Osteoblast (primary cell): ENCODE data around the gene ZNF793. TPM values are rescaled to one million over a fixed set of nuclear protein-coding genes. Genes with fewer than 3 reads are reported as not detected.

Experiments used
- DNase-seq: peaks from one replicate; pipeline ENCODE4 v3.0.0; 2011; ENCODE audit warnings: low spot score, mixed read lengths; ENCODE audit not compliant: insufficient read length; ENCODE audit errors: missing footprints
- H2AFZ ChIP-seq: 2 replicates; pipeline ENCODE4 v1.6.0; 2011; ENCODE audit warnings: mild to moderate bottlenecking, low read length
- H3K27ac ChIP-seq: 2 replicates; pipeline ENCODE4 v1.5.1; 2011; ENCODE audit warnings: mild to moderate bottlenecking, low read depth, low read length, moderate library complexity
- H3K27me3 ChIP-seq: 2 replicates; pipeline ENCODE4 v1.6.0; 2012; ENCODE audit warnings: mild to moderate bottlenecking, control low read depth, inconsistent platforms, low read length, moderate library complexity; ENCODE audit not compliant: insufficient read depth
- H3K36me3 ChIP-seq: 2 replicates; pipeline ENCODE4 v1.5.1; 2011; ENCODE audit warnings: mild to moderate bottlenecking, low read length, control low read depth, moderate library complexity; ENCODE audit not compliant: insufficient read depth
- H3K4me1 ChIP-seq: 2 replicates; pipeline ENCODE4 v1.5.1; 2011; ENCODE audit warnings: mild to moderate bottlenecking, low read length, control low read depth, moderate library complexity; ENCODE audit not compliant: insufficient read depth
- H3K4me2 ChIP-seq: 2 replicates; pipeline ENCODE4 v1.6.0; 2011; ENCODE audit warnings: mild to moderate bottlenecking, low read length; ENCODE audit not compliant: insufficient read depth
- H3K4me3 ChIP-seq: fragments of 200-600 bp; sonication (generic); 3 replicates; pipeline ENCODE4 v1.5.1; 2012; ENCODE audit warnings: mild to moderate bottlenecking, low read length, inconsistent platforms; ENCODE audit not compliant: insufficient read depth
- H3K79me2 ChIP-seq: 2 replicates; pipeline ENCODE4 v1.6.0; 2012; ENCODE audit warnings: mild to moderate bottlenecking, low read length, control low read depth, inconsistent platforms; ENCODE audit not compliant: insufficient read depth
- H3K9me3 ChIP-seq: 2 replicates; pipeline ENCODE4 v1.5.1; 2011; ENCODE audit warnings: low read depth, low read length, control low read depth
- H4K20me1 ChIP-seq: 2 replicates; pipeline ENCODE4 v1.6.0; 2012; ENCODE audit warnings: mild to moderate bottlenecking, low read length, control low read depth; ENCODE audit not compliant: insufficient read depth
- total RNA-seq: library from RNA; depleted of rRNA; stranded (reverse); fragments of >200 nt; gene quantifications from 2 replicates; pipeline ENCODE4 v1.2.3, GENCODE V29; 2012
- TF ChIP-seq, protein P1 (sequence below): IDR thresholded peaks from 2 replicates; pipeline ENCODE4 v1.5.1; 2011; ENCODE audit warnings: mild to moderate bottlenecking, low read depth, low read length, moderate library complexity; ENCODE audit errors: extremely low read depth

The ZNF793 gene
- total RNA-seq, 1 donor = 1.8 TPM

DNA sequence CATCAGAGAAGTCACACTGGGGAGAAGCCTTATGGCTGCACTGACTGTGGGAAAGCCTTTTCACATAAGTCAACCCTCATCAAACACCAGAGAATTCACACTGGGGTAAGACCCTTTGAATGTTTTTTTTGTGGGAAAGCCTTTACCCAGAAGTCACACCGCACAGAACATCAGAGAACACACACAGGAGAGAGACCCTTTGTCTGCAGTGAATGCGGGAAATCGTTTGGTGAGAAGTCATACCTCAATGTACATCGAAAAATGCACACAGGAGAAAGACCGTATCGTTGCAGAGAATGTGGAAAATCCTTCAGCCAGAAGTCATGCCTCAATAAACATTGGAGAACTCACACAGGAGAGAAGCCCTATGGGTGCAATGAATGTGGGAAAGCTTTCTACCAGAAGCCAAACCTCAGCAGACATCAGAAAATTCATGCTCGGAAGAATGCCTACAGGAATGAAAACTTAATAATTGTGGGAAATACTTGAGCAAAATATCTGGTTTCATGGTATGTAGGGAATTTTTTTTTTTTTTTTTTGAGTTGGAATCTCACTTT, 30.7 kb downstream of the ZNF793 start:
- Histone ChIP-seq H2AFZ (no peak overlapping the region), H3K4me3 (no peak overlapping the region), H3K9me3 (peaks cover 18% of the 10 kb centered on the region), H3K4me1 (no peaks in the 10 kb centered on the region), H3K27ac (no peak overlapping the region), H3K79me2 (no peaks in the 10 kb centered on the region), H3K36me3 (peaks cover 11% of the 10 kb centered on the region), H3K27me3 (no peaks in the 10 kb centered on the region), H3K4me2 (no peak overlapping the region), H4K20me1 (no peaks in the 10 kb centered on the region)
- DNase-seq = no peak
- TF ChIP-seq, protein P1, sequence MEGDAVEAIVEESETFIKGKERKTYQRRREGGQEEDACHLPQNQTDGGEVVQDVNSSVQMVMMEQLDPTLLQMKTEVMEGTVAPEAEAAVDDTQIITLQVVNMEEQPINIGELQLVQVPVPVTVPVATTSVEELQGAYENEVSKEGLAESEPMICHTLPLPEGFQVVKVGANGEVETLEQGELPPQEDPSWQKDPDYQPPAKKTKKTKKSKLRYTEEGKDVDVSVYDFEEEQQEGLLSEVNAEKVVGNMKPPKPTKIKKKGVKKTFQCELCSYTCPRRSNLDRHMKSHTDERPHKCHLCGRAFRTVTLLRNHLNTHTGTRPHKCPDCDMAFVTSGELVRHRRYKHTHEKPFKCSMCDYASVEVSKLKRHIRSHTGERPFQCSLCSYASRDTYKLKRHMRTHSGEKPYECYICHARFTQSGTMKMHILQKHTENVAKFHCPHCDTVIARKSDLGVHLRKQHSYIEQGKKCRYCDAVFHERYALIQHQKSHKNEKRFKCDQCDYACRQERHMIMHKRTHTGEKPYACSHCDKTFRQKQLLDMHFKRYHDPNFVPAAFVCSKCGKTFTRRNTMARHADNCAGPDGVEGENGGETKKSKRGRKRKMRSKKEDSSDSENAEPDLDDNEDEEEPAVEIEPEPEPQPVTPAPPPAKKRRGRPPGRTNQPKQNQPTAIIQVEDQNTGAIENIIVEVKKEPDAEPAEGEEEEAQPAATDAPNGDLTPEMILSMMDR = no peak

DNA sequence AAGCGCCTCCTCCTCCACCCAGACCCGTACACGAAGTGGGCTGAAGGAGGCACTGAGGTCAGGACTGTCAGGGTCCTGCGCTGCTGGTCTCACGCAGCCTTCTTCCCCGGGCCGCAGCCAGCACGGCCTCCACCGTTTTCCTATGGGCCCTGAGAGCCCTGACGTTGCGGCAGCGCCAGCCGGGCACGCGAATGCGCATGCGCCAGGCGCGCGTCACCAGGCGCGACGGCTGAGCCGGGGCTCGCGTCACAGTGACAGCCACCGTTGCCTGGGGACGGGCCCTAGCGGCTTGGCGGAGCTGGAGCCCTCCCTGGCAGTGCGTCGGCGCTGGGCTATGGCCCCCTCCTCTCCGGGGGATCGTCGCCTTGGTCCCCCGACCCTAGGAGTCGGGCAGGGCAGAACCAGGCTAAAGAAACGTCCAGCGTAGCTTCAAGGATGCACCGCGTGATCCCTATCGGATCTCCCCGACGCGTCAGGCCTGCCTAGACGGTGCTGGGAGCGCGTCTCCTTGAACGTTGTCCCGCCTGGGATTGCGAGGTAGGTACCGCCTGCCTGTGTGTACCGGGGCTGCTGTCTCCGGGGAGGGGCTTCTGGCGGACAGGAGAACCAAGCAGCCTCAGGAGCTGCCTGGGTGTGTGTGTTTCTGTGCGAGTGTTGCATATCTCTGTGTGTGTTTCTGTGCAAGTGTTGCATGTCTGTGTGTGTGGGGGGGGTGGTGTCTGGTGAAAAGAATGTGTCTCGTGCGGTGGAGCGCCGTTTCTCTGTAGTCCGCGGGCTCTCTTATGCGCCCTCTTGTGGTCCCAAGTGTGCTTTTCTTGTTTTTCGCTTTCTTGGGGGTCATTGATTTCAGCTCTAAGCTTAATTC, 44.6 kb downstream of the ZNF793 start:
- Histone ChIP-seq H4K20me1 (no peaks in the 10 kb centered on the region), H3K27ac (peak overlapping the region; percentile 73), H2AFZ (peak overlapping the region; percentile 88), H3K4me1 (no peaks in the 10 kb centered on the region), H3K27me3 (no peaks in the 10 kb centered on the region), H3K9me3 (peaks cover 30% of the 10 kb centered on the region), H3K4me2 (peak overlapping the region; percentile 74), H3K36me3 (no peaks in the 10 kb centered on the region), H3K4me3 (peak overlapping the region; percentile 79), H3K79me2 (no peaks in the 10 kb centered on the region)
- DNase-seq = peak; percentile 96
- TF ChIP-seq, protein P1 = peak; percentile 37

DNA sequence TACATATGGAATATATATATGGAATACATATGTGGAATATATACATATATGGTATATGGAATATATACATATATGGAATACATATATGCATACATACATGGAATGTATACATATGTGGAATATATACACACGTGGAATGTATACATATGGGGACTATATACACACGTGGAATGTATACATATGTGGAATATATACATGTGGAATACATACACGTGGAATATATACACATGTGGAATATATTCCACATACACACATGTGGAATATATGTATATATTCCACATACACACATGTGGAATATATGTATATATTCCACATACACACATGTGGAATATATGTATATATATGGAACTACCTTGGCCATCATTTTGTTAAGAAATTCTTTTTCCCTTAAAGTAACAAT, 56.8 kb downstream of the ZNF793 start:
- Histone ChIP-seq H2AFZ (no peak overlapping the region), H3K4me1 (no peaks in the 10 kb centered on the region), H3K27ac (no peak overlapping the region), H3K4me2 (no peak overlapping the region), H3K79me2 (no peaks in the 10 kb centered on the region), H3K9me3 (peaks cover 54% of the 10 kb centered on the region), H3K4me3 (no peak overlapping the region), H4K20me1 (no peaks in the 10 kb centered on the region), H3K27me3 (no peaks in the 10 kb centered on the region), H3K36me3 (no peaks in the 10 kb centered on the region)
- no peak for DNase-seq
- TF ChIP-seq, protein P1 = no peak
